ENCODE results near the gene PCDH9.

The PCDH9 gene

DNA sequence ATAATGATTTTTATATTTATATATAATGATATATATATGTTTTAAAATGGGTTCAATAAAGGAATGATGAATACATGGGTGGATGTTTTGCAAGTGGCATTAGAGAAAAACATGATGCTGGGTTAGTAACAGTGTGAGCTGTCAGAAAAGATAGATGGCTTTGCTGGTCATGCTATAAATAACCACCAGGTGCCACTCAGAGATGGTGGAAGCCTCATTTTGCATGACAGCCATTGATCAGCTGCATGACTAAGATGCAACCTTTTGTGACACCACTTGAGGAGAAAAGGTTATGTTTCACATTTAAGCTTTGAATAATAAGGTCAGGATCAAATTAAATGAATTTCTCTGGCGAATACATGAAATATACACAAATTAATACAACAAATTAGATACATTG, 737.7 kb downstream of the PCDH9 start:
- Histone ChIP-seq H3K27me3 (ENCODE audit: low read depth, low read length) (no peaks in the 10 kb centered on the region), H3K9me3 (ENCODE audit: insufficient read depth, low read length) (no peaks in the 10 kb centered on the region), H3K4me2 (ENCODE audit: low read length) (no peak overlapping the region), H3K4me1 (ENCODE audit: low read length) (peaks cover 5% of the 10 kb centered on the region), H3K9ac (ENCODE audit: low read length) (no peak overlapping the region), H3K27ac (ENCODE audit: low read length) (no peak overlapping the region), H4K20me1 (ENCODE audit: insufficient read depth, low read length) (no peaks in the 10 kb centered on the region), H3K36me3 (replicated peaks; ENCODE audit: low read depth, low read length) (no peaks in the 10 kb centered on the region), H3K79me2 (ENCODE audit: low read length) (no peaks in the 10 kb centered on the region), H3K4me3 (ENCODE audit: low read length) (no peak overlapping the region), H2AFZ (ENCODE audit: low read depth, low read length) (no peak overlapping the region)
- no peak for TF ChIP-seq EZH2phosphoT487 (IDR thresholded peaks at IDR 0.05; ENCODE audit: low read depth)
- TF ChIP-seq, protein P1, sequence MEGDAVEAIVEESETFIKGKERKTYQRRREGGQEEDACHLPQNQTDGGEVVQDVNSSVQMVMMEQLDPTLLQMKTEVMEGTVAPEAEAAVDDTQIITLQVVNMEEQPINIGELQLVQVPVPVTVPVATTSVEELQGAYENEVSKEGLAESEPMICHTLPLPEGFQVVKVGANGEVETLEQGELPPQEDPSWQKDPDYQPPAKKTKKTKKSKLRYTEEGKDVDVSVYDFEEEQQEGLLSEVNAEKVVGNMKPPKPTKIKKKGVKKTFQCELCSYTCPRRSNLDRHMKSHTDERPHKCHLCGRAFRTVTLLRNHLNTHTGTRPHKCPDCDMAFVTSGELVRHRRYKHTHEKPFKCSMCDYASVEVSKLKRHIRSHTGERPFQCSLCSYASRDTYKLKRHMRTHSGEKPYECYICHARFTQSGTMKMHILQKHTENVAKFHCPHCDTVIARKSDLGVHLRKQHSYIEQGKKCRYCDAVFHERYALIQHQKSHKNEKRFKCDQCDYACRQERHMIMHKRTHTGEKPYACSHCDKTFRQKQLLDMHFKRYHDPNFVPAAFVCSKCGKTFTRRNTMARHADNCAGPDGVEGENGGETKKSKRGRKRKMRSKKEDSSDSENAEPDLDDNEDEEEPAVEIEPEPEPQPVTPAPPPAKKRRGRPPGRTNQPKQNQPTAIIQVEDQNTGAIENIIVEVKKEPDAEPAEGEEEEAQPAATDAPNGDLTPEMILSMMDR (IDR thresholded peaks at IDR 0.05; ENCODE audit: low read depth, low read length), result peak; percentile 52

DNA sequence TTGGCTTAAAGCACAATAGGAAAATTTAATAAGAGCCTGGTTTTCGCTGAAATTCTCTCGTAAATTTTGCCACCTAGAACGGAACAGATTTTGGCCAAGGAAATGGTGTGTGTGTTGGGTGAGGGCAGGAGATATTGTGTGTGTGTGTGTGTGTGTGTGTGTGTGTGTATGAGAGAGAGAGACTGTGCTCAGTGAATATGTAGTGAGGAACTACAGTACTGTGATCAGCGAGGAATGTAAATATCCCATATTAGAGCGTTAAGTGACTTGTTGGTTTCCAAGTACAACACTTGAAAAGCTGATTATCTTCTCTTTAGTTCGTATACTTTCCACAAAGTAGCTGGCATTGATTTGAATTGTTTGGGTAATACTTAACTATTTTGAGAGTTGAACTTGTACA, 738.9 kb downstream of the PCDH9 start:
- no peak overlapping the region for H3K9ac ChIP-seq (ENCODE audit: low read length)
- peaks cover 5% of the 10 kb centered on the region for H3K4me1 ChIP-seq (ENCODE audit: low read length)
- TF ChIP-seq, protein P1 (IDR thresholded peaks at IDR 0.05; ENCODE audit: low read depth, low read length), result no peak
- TF ChIP-seq EZH2phosphoT487 (IDR thresholded peaks at IDR 0.05; ENCODE audit: low read depth), result no peak
- no peak overlapping the region for H3K4me3 ChIP-seq (ENCODE audit: low read length)
- no peaks in the 10 kb centered on the region for H4K20me1 ChIP-seq (ENCODE audit: insufficient read depth, low read length)
- no peaks in the 10 kb centered on the region for H3K27me3 ChIP-seq (ENCODE audit: low read depth, low read length)
- no peaks in the 10 kb centered on the region for H3K36me3 ChIP-seq (replicated peaks; ENCODE audit: low read depth, low read length)
- H2AFZ ChIP-seq (ENCODE audit: low read depth, low read length), result no peak overlapping the region
- no peak overlapping the region for H3K27ac ChIP-seq (ENCODE audit: low read length)
- H3K4me2 ChIP-seq (ENCODE audit: low read length), result no peak overlapping the region
- H3K79me2 ChIP-seq (ENCODE audit: low read length), result no peaks in the 10 kb centered on the region
- no peaks in the 10 kb centered on the region for H3K9me3 ChIP-seq (ENCODE audit: insufficient read depth, low read length)

DNA sequence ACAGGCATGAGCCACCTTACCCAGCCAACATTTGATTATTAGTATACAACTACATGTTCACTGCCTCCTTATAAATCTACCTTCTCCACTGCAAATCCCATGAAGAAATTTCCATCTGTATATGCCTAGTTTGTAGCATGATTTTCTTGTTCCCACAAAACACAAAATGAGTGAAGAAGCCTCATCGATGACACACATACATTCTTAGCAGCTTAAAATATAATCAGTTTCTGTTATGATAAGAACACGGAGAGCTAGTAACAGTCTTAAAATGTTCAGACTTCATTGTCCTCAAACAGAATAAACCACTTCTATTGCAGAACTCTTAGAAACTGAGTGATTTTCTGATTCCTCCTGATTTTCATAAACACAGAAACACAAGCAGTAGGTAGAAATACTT, 740.5 kb downstream of the PCDH9 start:
- no peak for TF ChIP-seq EZH2phosphoT487 (IDR thresholded peaks at IDR 0.05; ENCODE audit: low read depth)
- TF ChIP-seq, protein P1 (IDR thresholded peaks at IDR 0.05; ENCODE audit: low read depth, low read length), result no peak
- Histone ChIP-seq H3K9me3 (ENCODE audit: insufficient read depth, low read length) (no peaks in the 10 kb centered on the region), H3K4me1 (ENCODE audit: low read length) (peaks cover 5% of the 10 kb centered on the region), H3K27ac (ENCODE audit: low read length) (no peak overlapping the region), H3K9ac (ENCODE audit: low read length) (no peak overlapping the region), H3K4me3 (ENCODE audit: low read length) (no peak overlapping the region), H3K4me2 (ENCODE audit: low read length) (no peak overlapping the region), H2AFZ (ENCODE audit: low read depth, low read length) (0 out of 2 replicates have a peak overlapping the region, but pooled peaks have one; percentile 4), H3K79me2 (ENCODE audit: low read length) (no peaks in the 10 kb centered on the region), H4K20me1 (ENCODE audit: insufficient read depth, low read length) (no peaks in the 10 kb centered on the region), H3K36me3 (replicated peaks; ENCODE audit: low read depth, low read length) (no peaks in the 10 kb centered on the region), H3K27me3 (ENCODE audit: low read depth, low read length) (no peaks in the 10 kb centered on the region)

DNA sequence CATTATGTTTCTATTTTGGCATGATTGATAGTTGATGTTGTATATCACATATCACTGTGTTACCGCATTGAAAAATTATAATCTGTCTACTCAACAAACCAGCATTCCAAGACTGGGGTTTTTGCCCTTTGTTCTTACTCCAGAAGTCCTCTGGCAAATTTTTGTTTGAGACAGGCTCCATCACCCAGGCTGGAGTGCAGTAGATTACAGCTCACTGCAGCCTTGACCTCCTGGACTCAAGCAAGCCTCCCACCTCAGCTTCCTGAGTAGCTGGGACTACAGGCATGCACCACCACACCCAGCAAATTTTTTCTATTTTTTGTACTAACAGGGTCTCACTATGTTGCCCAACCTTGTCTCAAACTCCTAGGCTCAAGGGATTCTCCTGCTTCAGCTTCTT, 741.0 kb downstream of the PCDH9 start:
- Histone ChIP-seq H3K4me3 (ENCODE audit: low read length) (no peak overlapping the region), H3K27ac (ENCODE audit: low read length) (no peak overlapping the region), H3K27me3 (ENCODE audit: low read depth, low read length) (no peaks in the 10 kb centered on the region), H3K4me2 (ENCODE audit: low read length) (no peak overlapping the region), H3K4me1 (ENCODE audit: low read length) (peaks cover 5% of the 10 kb centered on the region), H4K20me1 (ENCODE audit: insufficient read depth, low read length) (no peaks in the 10 kb centered on the region), H3K36me3 (replicated peaks; ENCODE audit: low read depth, low read length) (no peaks in the 10 kb centered on the region), H2AFZ (ENCODE audit: low read depth, low read length) (no peak overlapping the region), H3K9ac (ENCODE audit: low read length) (no peak overlapping the region), H3K9me3 (ENCODE audit: insufficient read depth, low read length) (no peaks in the 10 kb centered on the region), H3K79me2 (ENCODE audit: low read length) (no peaks in the 10 kb centered on the region)
- no peak for TF ChIP-seq EZH2phosphoT487 (IDR thresholded peaks at IDR 0.05; ENCODE audit: low read depth)
- TF ChIP-seq, protein P1 (IDR thresholded peaks at IDR 0.05; ENCODE audit: low read depth, low read length), result no peak

Measured in OCI-LY3 (cell line).